ENCODE data around the gene IL1R2.

The IL1R2 gene

DNA sequence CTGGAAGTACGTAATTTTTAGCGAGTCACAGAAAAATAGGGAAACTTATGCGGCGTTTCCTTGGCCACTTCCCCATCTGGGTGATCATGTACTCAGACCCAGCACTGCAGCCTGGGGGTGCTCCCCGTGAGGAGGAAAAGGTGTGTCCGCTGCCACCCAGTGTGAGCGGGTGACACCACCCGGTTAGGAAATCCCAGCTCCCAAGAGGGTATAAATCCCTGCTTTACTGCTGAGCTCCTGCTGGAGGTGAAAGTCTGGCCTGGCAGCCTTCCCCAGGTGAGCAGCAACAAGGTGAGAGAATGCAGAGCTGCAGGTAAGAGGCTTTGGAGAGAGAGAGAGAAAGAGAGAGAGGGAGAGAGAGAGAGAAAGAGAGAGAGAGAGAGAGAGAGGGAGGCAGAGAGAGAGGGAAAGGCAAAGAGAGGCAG, at the start of gene IL1R2:
Gene IL1R2 (plus strand): TSS at position 240 of the 425 bp plus-strand sequence. CDS start 16,616 bp downstream, outside the sequence.
- DNase-seq: no peak

DNA sequence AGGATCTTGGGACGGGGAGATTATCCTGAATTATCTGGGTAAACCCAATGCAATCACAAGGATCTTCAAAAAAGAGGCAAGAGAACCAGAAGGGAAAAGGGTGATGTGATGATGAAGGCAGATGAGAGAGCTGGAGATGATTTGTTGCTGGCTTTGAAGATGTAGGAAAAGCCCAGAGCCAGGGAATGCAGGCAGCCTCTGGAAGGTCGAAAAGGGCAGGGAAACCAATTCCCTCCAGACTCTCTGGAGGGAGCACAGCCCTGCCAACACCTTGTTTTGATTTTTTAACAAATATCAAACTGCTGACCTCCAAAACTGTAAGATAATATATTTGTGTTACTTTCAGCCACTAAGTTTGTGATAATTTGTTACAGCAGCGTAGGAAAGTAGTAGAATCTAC, 48.9 kb upstream of the IL1R2 start:
- DNase-seq: no peak

GRCh38 chr2:101946372-101947039, 45.3 kb upstream of the IL1R2 start:
- DNase-seq: no peak

DNA sequence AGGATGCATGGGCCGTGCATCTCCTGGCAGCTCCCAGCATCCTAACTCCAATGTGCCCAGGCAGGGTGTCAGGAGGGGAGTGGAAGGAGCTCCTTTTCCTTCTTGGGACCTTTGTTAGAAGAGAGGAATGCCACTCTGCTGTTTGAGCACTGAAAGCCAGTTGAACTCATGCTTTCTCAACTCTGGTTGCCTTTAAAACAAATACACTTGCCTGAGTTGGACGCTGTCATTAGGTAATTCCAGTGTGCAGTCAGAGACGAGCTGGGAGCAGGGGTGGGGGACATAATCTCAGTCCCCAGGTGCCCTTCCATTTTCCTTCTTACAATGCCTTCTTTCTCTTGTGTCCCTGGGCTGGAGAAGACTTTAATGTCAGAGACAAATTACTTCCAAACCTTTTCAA, 44.4 kb upstream of the IL1R2 start:
- no peak for DNase-seq

DNA sequence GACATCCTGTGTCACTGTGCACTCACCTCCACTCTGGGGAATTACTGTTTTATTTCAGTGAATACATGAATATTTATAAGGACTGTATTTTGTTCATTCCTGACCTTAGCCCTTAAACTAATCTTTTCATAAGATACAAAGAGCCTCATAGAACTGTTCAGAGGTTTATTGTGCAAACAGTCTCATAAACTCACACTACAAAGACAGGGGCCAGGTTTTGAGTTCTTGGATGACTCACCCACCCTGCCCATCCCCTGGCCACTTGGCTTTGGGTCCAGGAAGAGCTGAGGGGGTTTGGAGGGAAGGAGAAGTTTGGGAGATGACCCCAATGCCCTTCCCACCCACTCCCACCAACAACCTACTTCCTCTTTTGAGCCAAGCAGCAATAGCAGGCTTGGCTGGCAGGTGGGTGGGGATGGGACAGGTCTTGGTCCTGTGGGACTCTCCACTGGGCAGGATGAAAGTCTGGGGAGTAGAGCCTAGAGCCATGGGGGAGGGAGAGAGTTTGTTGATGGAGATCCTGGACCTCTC, 43.1 kb upstream of the IL1R2 start:
- DNase-seq: no peak

DNA sequence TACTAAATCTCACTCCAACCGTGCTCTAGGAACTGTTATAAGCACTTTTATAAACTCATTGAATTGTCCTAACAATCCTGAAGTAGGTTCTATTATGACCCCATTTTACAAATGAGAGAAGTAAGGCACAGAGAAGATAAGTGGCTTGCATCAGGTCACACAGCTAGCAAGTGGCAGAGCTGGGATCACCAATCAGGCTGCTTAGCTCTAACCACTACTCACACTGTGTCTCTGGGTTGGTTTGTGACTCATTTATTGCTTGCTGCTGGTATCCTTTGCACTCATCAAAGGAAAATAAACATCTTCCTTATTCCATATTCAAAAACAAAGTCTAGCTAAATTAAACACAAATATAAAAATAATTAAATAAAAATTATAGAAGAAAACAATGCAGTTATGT, 42.5 kb upstream of the IL1R2 start:
- no peak for DNase-seq

GRCh38 chr2:101951296-101951695, 40.5 kb upstream of the IL1R2 start:
- DNase-seq: no peak

GRCh38 chr2:101952551-101952950, 39.2 kb upstream of the IL1R2 start:
- no peak for DNase-seq

DNA sequence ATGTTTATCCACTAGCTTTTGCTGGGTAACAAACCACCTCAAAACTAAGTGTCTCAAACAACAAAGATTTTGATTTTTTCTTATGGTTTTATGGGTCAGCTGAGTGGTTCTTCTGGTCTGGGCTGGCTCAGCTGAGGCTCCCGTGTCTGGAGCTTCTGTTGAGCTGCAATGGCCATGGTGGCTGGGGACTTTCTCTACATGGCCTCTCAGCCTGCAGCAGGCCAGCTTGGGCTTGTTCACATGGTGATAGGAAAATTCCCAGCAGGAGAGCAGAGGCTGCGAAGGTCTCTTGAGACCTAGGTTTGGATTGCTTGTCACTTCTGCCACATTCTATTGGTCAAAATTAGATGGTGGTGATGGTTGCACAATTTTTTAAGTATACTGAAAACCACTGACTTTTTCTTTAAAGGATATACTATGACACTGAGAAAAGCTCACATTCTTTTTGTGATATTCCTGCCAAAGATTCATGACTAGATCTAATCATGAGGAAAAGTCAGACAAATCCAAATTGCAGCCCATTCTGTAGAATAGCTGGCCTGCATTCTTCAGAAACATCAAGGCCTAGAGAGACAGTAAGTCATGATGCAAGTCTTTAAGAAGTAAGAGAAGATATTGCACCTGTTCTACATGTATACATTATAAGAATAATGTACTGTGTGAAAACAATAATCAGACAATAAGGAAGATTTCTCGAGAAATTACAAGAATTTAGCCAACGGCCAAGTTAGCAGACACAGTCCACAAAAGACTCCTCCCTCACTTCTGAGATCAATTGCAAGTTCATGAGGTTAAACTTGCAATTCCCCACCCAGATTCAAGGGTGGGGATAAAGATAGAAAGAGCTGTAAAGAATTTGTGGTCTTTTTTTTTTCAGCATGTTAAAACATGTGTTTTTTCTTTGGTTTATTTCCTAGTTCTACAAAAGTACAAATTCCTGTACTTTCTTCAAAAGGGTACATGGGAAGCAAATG, 35.0 kb upstream of the IL1R2 start:
- no peak for DNase-seq

DNA sequence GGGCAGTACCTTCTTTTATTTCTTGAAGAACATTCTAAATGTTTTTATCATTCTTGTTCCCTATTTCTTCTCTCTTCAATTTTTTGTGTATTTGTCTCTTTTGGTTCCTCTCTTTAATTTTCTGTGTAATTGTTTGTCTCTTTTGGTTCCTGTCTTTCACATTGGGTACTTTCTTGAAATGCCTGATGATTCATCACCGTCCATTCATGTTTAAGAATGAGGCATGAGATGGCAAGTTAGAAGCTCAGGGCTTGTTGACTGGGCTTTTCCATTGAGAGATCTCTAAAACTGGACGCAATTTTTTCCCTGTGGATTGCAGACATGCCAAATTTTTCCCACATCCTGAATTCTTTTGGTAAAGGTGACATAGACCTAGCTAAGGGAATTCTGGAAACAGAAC, 33.7 kb upstream of the IL1R2 start:
- DNase-seq: no peak

DNA sequence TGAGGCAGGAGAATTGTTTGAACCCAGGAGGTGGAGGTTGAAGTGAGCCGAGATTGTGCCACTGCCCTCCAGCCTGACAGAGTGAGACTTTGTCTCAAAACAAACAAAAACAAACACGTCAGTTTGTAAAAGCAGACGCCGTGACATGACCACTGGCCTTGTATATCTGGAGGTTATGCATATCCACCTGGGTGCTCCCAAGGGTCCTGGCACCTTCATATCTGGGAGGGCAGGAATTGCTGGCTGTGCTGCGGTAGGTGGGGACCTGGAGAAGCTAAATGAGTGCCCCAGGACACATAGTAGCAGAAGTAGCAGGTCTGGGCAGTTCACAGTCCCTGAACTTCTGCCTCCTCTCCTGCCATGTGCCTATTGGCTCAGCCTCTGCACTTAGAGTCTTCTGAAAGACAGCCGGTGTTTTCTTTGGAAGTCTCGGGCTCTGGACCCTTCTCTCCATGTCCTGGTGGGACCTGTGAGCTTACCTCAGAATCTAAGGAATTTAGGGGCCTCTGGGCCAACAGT, 30.9 kb upstream of the IL1R2 start:
- DNase-seq: no peak

DNA sequence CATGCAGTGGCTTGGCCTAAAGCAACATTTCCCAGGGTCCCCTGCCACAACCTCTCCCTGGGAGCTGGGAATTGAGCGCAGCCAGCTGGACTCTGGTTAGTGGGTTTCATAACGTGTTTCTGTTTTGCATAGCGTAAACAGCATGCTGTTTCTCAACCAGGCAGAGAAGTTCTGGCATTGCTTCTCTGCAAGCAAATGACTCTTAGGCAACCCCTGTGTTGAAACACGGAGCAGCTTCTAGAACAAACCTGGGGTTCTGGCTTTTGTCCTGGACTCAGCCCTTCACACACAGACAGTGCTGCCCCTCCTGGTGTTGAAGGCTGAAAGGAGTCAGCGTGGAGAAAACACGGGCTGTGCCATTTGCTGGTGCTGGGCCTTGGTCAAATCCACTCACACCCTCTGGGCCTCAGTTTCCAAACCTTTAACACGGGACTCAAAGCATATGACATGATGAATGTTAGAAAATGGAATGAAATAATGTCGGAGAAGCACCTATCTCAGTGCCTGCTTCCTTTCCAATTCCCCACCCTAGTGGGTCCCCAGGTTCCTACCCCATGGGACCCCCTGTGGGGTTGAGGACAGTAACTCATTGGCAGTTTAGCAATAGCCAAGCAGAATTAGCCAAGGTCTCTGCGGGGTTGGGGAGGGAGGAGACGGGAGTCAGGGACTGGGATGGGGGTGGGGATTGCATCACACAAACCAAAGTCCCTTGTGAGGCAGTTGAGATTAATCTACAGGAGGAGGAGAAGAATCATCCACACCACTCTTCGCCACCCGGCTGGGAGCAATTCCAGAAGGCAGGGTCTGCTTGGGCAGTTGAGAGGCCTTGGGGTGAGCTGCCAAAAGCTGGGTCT, 30.2 kb upstream of the IL1R2 start:
- no peak for DNase-seq

DNA sequence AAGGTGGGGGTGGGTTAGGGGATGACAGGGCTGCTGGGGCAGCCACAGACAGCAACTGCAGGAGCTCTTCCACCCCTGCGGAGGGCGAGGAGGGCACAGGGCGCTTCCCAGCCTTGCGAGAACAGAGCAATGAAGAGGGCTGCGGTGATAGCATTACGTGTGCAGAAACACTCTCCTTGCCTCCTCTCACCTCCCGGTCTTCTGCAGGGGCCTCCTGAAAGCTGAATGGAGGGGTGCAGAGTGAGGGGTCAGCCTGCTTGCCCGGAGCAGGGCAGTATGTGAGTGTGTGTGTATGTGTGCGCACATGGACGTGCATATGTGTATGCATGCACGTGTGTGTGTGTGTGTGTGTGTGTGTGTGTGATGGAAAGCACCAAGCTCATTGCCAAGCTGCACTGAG, 29.5 kb upstream of the IL1R2 start:
- no peak for DNase-seq

DNA sequence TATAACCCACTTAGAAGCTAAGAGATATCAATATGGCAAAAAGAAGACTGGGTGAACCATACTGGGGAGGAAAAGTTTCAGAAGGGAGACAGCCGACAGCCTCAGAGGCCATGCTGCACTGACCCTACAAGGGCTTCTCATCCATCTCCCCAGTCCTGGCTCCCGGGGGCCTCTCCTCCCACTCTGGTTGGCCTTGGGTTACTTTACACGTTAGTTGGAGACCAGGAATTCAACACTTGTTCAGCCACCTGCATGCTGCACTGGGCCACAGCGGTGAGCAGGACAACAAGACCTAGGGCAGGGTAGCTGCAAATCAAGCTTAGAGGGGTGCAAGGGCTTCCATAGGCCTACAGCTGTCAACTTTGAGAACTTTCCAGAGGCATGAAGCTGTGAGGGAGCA, 28.6 kb upstream of the IL1R2 start:
- no peak for DNase-seq

DNA sequence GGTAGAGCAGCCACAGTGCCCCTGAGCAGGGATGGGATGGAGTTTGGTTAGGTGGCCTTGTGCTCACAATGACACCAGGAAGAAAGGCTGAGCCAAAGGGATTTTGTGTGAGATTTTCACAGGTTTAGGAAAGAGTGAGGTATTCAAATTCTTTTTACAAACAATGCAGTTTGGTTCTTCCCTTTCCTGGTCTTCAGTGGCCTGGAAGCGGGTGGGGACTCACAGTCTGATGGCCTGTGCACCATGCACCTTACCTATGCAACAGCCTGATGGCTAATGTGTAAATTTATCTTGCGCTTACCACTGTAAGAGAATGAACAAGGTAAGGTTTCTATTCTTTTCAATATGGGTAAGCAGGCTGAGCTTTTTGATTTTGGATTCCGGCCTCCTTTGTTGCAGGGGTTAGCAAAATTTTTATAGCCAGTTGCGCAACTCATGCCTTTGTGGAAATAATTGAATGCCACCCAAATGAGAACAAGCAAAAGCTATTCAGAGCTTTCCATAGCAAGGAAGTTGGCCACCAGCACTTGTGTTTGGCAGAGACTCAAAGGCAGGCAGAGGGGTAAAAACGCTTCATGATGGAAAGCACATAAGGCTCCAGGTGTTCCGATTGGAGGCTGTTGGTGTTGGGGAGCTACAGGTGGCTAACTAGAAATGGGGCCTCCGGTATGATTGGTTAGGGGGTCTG, 23.8 kb upstream of the IL1R2 start:
- DNase-seq: no peak

DNA sequence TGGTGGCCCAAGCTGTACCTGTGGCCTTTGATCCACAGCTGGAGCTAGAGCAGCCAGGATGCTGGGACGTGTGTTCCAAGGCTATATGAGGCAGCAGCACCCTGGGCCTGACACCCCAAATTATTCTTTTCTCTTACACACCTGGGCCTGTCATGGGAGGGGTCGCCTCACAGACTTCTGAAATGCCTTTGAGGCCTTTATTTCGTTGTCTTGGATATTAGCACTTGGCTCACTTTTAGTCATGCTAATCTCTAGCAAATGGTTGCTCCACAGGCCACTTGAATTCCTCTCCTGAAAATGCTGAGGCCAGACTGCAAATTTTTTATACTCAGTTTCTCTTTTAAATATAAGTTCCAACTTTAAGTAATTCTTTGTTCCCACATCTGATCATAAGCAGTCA, 22.0 kb upstream of the IL1R2 start:
- no peak for DNase-seq

DNA sequence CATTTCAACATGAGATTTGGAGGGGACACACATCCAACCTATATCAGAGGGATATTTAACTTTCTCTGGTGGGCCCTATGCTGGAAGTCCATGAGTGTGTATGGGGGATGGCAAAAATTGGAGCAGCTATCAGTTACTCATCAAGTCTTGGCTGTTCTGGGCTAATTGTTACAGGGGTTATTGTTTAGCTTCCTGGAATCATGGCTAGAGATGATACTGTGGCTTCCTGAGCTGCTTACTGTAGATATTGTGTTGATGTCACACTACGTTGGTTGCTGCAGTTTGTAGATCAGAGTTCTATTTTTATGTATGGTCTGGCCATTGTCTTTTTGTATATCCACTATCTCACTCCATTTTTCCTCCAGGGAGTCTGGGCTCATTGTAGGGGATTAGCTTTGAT, 20.9 kb upstream of the IL1R2 start:
- DNase-seq: no peak

- no peak for DNase-seq
These were observed 19.9 kb upstream of the IL1R2 start for GRCh38 chr2:101971836-101972235.

DNA sequence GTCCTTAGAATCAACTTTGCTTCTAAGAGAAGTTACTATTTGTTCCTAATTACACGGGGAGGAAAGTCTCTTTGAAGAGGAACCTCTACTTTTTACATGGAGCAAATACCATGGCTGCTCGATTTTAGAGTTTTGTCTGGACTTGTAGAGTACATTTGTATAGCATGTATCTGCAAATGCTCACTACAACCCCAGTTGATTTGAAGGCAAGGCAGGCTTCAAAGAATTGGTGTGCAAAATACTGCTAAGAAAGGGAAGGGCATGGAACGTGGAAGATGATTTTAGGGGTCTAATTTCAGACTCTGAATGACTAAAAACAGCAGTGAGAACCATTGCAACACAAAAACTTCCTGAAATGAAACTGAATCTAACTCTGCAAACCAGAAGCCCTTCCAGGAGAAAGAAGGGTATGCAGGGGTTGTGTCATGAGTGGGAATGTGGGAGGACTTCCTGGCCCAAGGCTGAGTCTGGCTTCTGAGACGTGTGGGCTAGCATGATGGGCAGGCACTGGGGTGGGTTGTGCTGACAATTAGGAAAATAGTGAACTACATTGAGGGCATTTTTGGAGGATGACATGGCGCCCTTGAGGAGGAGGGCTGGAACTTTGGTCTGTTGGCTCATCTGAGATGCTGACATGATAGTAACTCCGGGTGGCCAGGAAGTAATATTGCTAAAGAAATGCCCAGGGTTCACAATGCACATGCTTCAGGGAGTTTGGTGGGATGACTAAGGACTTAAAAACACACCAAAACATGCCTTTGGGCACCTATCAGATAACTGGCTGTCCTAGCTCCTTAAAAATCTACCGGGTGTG, 18.9 kb upstream of the IL1R2 start:
- no peak for DNase-seq

DNA sequence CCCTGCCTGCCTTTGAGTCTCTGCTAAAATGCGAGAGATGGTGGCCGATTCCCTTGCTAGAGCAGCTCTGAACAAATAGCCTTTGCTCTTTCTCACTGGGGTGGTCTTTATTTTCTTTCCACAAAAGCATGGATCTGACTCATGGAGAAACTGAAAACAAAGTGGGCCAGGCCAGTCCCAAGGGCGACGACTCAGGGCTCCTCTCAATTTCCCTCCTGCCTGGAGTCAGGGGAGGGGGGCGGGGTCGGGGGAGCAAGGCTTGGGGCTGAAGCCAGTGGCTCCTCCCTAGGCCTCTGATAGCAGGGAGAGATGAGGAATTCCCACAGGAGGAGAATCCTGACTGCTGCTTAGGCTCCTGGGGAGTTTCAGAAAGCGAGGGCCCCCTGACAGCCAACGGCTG, 17.1 kb upstream of the IL1R2 start:
- no peak for DNase-seq

GRCh38 chr2:101975171-101975870, 16.4 kb upstream of the IL1R2 start:
- DNase-seq: no peak

Data from activated CD4-positive, CD25-positive, alpha-beta regulatory T cell treated with anti-CD3 and anti-CD28 coated beads, Interleukin-2, amount 50 U/mL, for 72 hours (primary cell).